Esophagus squamous epithelium (tissue), 4 donors: ENCODE data around the gene DAP.

Experiments used
- POLR2A ChIP-seq, 4 donors: fragments of 450-650 bp; IDR thresholded peaks; one replicate each; pipeline ENCODE4 v1.6.1; 2017; ENCODE audit warnings: antibody characterized with exemption in 4 of 4, mild to moderate bottlenecking in 4 of 4, moderate library complexity in 3 of 4
- TF ChIP-seq, protein P1 (sequence below), 6 experiments: fragments of 450-650 bp in 4 of 6; fragments of 200-600 bp in 2 of 6; sonication (generic) in 2 of 6; IDR thresholded peaks; one replicate each; pipeline ENCODE4 v1.5.1; 2016 to 2019; ENCODE audit warnings: antibody characterized with exemption in 6 of 6, mild to moderate bottlenecking in 4 of 6, moderate library complexity in 4 of 6

DNA sequence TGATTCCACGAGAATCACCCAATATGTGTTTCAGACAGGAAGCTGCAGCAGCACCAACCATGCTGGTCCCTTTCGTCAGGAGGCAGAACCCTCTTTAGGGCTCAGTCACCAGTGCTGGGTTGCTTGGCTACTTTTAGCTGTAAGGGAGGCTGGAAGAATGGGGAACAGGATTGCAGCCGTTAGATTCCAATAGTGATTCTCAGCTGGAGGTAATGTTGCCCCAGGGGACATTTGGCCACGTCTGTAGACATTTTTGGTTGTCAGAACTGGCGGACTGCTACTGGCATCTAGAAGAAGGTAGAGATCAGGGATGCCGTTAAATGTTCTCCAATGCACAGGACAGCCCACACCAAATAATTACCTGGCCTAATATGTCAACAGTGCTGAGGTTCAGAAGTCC lies 115.4 kb downstream of the DAP start:
- no peak for TF ChIP-seq POLR2A (IDR thresholded peaks at IDR 0.05)
- TF ChIP-seq, protein P1, sequence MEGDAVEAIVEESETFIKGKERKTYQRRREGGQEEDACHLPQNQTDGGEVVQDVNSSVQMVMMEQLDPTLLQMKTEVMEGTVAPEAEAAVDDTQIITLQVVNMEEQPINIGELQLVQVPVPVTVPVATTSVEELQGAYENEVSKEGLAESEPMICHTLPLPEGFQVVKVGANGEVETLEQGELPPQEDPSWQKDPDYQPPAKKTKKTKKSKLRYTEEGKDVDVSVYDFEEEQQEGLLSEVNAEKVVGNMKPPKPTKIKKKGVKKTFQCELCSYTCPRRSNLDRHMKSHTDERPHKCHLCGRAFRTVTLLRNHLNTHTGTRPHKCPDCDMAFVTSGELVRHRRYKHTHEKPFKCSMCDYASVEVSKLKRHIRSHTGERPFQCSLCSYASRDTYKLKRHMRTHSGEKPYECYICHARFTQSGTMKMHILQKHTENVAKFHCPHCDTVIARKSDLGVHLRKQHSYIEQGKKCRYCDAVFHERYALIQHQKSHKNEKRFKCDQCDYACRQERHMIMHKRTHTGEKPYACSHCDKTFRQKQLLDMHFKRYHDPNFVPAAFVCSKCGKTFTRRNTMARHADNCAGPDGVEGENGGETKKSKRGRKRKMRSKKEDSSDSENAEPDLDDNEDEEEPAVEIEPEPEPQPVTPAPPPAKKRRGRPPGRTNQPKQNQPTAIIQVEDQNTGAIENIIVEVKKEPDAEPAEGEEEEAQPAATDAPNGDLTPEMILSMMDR (IDR thresholded peaks at IDR 0.05), result no peak
